Renal cortical epithelial cell (primary cell): ENCODE measurements around the gene SP110. TPM values are rescaled to one million over a fixed set of nuclear protein-coding genes. Genes with fewer than 3 reads are reported as not detected.
A peak's percentile ranks its signal among the peaks of the same experiment; 100 is the strongest.

ENCODE experiments used
- DNase-seq: peaks from one replicate; pipeline ENCODE4 v3.0.0-alpha.2; 2011; ENCODE audit warnings: low read depth
- total RNA-seq: library from RNA; depleted of rRNA; stranded (reverse); fragments of >200 nt; gene quantifications from 2 replicates; pipeline ENCODE4 v1.2.3, GENCODE V29; 2014

Gene SP110
- total RNA-seq, 1 donor from 2014 or later, result 19.4 TPM

DNA sequence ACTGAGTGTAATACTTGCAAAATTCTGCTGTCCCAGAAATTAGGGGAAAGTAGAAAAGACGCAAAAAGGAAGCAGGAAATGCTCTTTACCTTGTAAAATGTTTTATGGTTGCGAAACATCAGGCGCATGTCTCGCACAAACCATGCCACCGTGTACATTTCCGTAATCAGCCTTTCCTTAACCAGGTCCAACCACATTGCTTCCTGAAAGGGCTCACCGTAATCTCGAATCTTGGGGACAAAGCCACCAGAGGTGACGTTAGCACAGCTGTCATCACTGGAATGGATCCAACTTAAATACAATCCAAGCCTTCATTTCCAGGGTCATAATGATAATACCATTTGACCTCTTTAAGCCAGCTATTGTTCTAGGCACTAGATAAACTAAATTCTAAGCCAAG, 49.3 kb downstream of the SP110 start:
- no peak for DNase-seq

DNA sequence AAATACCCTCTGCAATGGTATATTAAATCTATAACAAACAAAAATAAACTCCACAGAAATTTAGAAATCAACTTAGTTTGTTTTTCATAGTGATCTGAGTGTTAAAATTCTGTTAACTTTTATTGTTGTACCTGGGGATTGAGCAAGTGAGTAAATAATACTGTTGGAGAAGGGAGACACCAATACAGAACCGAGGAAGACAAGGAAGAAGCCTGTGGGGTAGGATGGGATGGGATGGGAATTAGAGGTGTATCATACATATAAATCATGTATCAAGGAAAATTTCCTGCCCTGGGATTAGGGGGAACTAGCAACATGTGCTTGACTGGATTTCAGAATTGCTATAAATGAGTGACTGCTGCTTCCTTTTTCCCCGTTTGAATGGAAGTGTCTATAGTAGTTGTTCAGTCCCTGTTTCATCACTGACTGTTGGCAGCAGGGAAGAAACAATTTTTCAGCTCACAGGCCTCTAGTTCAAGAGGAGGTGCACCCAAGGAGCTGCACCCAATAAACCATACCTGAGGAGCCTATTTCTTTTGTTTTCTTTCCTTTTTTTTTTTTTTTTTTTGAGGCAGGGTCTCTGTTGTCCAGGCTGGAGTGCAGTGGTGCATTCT, 53.1 kb downstream of the SP110 start:
- no peak for DNase-seq

DNA sequence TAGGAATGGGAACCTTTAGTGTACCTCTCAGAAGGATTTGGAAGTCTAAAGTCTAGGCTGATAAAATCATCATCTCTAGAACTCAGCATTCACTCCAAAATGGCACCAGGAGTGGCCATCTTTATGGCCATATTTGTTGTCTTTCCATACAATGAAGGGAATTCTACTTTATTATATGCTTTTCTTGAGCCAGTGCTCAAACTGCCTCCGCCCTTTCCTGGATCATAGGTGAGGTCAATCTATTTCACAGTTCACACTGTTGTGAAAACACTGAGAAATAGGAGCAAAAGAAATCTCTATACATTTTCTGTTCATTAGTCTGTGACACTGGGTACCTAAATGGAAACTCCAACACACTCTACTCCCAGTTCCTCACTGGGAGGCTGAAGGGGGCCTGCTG, 55.6 kb downstream of the SP110 start:
- DNase-seq, result no peak

DNA sequence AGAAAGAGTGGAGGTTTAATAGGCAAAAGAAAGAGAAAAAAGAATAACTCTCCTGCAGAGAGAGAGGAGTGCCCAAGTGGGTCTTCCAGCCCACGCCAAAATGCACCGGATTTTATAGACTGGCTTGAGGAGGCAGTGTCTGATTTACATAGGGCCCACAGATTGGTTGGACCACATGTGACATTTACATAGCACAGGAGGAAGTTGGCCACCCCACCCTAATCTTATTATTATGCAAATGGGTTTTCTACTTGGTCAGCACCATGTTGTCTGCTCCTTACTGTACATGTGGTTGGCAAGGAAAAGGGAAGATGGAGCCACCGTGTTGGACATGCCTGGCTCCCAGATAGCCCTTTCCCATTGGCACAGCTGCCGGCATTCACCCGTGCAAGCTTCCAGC, 56.8 kb downstream of the SP110 start:
- no peak for DNase-seq

DNA sequence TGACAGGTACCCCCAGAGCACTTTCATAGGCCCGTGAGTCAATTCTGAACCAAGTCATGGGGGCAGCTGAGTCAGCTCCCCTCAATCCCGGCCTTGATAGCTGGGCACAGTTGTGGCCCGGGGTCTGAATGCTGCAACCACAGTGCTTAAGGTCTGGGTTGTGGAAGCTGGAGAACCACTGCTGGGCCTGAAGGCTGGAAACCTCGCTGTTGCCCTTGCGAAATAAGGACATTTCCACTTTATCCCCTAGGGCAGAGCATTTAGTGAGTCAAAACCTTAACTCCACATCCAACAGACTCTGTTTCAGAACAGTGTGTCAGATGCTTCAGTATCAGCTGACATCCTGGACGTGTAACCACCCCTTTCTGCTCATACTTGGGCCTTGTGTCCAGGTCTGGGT, 58.6 kb downstream of the SP110 start:
- peak; percentile 80 for DNase-seq

DNA sequence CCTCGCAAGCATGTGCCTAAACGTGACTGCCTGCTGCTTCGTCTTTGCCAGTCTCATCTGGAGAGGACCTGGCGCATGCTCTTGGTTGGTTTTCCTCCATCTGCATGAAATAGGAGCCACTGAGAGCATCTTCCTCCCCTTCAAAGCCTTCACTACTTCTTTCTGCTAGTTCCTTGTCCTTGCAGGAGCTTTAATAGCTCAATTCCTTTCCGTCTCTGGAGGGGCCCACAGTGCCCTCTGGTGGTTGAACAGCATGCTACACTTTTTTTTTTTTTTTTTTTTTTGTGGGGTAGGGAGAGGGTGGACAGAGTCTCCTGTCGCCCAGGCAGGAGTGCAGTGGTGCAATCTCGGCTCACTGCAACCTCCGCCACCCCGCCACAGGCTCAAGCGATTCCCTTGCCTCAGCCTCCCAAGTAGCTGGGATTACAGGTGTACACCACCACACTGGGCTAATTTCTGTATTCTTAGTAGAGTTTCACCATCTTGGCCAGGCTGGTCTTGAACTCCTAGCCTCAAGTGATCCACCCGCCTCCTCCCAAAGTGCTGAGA, 59.6 kb downstream of the SP110 start:
- peak; percentile 41 for DNase-seq

DNA sequence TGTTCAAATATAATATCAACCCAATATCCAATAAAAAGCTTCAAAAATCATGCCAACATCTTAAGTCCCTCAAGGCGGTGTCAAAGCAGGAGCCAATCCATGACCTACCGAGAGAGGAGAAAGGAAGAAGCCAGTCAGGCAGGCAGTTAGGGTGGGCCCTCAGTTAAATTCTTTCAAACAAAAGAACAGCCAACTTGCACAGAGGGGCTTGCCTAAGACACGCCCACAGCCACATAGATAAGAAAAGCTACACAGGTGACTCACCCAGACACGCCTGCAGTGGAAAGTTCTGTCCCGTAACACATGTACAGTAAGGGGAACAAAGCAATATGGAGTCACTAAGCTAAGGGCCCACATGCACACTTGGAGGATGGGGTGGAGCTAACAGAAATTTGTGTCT, 61.3 kb downstream of the SP110 start:
- DNase-seq, result no peak

DNA sequence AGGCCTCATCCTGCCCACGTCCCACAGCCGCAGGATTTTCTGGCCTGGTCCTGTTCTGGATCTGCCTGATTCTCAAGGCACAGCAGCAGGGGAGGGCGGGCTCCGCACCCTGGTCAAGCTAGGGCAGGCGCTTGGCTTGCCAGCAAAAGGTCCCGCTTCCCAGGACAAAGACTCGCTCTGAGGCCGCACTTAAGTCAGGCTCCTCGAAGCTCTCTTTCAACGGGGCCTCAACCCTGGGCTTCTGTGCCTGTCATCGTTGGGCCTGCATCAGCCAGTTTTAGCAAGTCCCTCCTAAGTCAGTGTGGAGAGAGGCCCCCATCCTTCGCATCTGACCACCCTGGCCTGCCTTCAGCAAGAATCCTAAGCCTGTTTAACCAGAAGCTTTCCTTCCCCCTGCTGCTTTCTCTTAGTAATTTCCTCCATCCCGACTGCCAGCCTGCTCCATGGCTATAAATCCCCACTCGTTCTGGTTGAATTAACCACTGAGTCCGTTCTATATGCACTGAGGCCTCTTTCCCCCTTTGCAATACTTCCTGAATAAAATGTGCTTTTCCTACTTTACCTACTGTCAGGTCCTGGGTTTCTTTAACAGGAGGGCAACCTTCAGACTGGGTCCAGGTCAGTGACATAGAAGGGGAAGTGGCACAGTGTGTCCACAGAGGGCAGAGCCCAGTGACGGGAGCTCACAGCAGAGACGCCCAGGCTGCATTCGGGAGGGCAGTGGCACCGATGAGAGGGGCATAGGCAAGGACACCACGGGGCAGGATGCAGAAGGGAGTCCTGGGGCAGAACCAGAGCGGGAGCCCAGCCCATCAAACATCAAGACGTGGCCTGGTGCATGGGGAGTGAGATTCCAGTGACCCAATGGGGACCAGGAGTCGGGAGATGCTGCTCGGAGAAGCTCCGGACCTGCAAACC, 62.7 kb downstream of the SP110 start:
- no peak for DNase-seq

DNA sequence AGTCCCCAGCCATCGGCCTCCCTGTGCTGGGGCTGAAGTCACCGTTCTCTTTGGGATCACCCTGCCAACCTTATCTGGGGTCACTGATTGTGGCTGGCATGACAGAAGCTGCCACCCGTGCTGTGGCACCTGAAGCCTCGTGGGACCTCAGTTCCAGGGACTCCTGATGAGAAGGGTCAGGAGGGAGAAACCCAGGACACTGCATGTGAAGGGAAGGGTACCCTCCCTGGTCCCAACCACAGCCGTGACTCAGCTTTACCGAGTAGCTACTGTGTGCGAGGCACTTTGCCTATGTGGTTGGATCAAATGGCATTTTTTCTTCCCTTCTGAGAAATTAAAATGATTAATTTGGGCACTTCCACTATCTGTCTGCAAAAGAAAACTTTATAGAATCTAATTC, 64.4 kb downstream of the SP110 start:
- no peak for DNase-seq

DNA sequence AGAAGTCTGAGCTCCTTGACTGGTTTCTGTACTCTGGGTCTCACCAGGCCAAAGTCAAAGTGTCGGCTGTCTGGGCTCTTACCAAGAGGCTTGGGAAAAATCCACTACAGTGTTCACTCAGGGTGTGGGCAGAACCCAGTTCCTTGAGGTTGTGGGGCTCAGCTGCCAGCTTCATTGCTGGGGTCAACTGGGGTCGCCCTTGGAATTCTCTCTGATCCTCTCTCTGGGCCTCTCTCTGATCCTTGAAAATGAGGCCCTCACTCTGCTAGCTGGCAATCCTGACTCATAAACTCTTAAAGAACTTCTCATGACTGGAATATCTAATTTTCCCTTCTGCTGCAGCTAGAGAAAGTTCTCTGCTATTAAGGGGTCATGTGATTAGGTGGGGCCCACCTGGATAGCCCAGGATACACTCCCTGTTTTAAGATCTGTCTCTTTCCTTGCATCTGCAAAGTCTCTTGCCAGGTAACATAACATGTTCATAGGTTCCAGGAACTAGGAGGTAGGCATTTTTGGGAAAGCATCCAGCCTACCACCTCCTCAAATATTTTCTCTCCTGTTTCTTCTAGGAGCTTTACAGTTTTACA, 66.3 kb downstream of the SP110 start:
- DNase-seq, result peak; percentile 53

DNA sequence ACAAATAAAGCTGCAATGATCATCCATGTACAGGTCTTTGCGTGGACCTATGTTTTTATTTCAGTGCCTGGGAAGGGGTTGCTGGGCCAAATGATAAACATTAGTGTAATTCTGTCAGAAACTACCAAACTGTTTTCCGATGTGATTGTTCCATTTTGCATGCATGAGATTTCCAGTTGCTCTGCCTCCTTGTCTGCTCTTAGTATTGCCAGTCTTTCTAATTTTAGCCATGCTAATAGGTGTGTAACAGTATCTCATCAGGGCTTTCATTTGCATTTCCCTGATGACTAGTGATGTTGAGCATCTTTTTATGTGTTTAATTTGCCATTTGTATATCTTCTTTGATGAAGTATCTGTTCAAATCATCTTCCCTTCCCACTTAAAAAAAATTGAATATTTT, 67.5 kb downstream of the SP110 start:
- DNase-seq, result no peak

DNA sequence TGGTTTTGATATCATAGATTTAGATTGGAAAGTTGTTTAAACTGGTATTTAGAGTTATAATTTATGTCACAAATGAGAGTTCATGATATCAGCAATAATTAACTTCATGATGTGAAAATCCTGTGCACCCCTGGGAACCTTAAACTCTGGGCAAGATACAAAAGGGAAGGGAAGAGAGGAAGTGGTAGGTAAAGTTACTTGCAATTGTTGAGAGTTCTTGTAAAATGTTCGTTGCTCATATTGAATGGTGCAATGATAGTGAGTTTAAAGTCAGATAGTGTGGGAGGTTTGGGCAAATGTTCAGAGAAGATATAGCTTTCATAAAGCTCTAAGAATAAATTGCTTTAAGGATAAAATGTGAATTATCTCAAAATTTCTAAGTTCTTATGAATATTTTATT, 75.4 kb downstream of the SP110 start:
- no peak for DNase-seq

DNA sequence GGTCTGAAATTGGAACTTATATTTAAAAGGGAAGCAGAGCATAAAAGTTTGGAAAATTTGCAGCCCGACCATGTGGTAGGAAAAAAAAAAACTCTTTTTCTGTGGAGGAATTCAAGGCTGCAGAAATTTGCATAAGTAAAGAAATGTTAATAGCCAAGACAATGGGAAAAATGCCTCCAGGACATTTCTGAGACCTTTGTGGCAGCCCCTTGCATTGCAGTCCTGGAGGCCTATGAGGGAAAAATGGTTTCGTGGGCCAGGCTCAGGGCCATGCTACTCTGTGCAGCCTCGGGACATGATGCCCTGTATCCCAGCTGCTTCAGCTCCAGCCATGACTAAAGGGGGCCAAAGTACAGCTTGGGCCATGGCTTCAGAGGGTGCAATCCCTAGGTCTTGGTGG, 79.1 kb downstream of the SP110 start:
- no peak for DNase-seq

DNA sequence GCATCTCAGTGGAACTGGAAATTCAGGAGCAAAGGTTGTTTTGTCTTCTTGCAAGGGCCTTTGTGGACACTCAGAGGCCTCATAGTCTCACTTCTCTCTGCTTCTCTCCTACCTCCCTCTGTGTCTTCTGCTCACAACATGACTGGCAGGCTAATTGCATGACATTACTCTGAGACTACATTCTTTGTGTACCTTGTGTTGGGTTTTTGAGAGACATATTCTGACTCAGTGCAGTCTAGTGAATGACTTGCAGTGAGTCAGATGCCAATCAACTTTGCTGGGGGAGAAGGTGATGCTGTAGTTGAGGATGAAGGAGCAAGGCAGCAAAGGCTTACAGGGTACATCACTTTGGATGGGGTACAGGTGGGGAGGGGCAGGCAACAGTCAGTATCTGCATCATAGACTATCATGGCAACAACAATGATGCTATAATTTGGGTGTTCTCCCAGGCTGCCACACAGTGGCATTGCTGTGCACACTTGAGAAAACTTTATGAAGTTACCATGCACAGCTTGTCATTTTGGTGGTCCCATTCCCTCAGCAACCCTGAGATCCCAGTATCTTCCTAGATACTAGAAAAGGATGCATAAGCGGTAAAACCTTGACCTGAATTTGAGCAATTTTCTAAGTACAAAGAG, 81.8 kb downstream of the SP110 start:
- DNase-seq, result peak; percentile 79

DNA sequence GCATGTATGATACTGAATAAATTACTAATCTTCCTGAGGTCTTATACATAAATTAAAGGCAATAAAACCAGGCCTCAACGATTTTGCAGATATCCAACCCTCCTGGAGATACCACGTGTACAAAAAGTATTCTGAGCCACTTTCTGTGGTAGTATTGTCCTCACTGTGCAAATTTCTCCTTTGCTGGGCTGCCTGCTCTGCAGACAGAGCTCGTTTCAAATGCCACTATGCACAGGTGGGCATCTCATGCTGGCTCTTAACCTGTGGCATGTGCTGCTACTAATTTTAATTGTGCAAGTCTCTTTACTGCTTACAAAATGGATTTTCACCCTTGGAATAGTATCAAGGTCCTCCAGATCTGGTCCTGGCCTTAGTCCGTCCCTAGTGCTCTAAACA, 84.7 kb downstream of the SP110 start:
- no peak for DNase-seq

DNA sequence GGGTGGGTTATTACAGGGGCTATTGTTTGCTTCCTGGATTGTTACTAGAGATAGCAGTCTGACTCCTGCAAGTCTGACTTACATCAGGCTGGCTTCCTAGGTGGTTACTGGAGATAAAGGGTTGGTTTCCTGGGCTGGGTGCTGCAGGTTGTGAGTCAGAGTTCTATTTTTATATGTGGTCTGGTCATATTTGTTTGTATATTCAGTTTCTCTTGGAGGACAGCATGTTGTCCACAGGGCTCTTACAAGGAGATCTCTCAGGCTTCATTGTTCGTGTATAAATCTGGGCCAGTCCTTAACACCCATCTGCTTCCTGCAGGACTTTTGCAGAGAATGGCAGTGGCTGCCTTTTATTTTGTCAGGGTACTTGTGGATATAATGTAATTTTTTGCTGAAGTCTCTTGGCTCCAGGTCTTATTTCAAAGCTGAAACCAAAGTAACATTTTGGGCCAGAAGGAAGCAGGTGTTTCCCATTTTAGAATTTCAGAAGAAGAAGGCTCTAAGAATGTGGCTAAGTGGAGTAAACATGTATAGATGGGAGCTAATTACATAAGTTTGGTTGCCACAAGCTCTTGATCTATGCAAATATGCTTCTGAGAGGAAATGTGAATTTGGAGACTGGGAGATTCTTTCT, 85.2 kb downstream of the SP110 start:
- DNase-seq, result peak; percentile 11

DNA sequence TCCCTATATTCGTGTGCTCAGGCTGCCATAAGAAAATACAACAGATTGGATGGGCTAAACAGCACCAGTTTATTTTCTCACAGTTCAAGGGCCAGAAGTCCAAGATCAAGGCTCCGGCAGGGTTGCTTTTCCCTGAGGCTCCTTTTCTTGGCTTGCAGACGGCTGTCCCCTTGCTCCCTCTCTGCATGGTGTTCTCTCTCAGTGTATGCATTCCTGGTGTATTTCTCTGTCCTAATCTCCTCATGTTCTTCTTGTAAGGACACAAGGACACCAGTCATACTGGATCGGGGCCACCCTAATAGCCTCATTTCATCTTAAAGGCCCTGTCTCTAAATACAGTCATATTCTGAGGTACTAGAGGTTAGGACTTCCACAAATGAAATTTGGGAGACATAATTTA, 88.4 kb downstream of the SP110 start:
- no peak for DNase-seq

DNA sequence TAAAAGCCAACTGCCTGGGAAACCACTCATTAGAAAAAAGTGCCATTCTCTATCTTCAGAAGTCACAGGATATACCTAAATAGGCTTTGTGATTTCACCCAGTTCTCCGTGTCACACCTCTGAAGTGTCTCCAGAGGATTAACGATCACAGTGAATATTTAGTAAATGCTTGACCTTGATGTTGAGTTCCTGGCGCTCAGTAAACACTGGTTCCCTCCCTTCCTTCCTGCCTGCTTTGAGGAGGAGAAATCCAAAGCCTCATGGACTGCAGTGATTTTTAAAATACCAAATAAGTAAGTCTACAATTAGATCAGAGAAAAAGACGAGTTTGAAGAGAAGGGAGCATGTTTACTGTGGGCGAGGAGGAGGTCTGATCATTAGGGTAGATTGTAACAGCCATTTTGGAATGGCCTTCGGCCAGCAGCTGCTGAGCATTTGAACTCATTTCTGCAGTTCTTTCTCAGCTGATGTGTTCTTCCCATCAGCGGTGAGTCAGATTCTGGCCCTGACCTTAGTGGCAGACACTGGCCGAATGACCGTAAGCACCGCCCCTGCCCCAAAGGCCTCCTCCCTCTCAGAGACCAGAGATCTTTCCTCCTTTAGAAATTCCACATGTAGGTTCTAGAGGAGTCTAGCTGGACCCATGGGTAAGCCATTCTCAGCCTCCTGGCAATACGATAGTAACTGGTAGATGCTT, 89.0 kb downstream of the SP110 start:
- peak; percentile 84 for DNase-seq

DNA sequence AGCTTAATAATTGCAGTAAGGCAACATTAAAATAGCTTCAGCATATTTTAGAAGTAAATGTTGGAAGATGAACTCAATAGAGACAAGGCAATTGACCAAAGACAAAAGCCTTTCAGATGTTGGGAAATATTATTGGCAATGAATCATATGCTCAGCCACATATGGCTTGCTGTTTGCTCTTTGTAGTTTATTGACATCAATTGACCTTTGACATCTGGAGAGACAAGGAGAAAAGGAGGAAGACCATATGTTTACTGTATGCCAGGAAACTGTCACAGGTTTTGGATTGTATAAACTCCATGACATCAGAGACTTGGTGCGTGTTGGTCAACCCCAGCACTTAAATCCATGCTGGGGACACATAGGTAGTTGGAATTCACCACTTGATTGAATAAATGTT, 90.4 kb downstream of the SP110 start:
- DNase-seq, result peak; percentile 5

DNA sequence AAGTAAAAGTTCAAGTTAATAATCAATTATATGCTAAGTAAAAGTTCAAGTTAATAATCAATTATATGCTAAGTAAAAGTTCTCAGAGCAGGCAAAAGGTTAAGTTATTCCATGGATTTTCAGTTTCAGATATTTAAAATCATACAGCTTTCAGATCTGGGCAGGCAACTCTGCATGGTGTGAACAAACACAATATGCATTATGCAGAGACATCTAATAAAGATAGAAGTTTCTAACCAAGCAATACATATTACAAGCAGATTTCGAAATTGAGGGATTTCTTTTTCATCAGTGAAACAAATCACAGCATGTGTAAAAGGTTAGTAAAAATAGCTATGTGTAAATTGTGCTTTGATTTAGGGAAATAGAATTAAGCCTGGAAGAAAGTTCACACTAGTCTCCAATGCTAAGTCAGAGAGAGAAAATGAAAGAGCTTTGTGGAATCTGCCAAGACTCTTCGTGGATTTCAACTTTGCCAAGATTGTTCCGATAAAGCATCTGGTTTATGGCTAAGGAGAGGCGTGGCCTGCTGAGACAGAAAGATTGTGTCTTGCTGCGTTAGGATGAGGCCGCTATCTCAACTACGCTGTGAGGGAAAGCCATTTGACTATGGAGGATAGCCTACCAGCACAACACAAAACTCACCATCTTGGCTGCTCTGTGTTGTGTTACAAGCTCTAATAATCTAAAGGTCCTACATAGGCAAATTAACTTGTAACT, 91.0 kb downstream of the SP110 start:
- DNase-seq, result no peak

DNA sequence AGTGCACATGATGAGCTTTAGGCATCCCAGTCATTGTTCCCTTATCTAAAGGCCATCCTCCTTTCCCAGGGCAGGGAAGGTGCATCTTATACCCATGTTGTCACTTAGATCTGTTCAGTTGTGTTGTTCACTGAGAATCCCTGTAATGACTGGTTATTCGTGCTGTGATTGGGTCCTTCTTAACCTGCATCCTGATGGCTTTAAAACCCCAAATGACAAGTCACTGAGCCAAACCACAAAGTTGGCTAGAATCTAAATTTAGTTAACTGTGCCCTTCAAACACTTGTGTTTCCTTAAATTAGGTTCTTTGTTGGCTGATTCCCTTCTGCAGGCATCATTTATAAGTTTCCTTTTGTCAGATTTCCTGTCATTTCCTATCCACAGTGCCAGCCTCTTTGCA, 92.6 kb downstream of the SP110 start:
- no peak for DNase-seq
